Liver (tissue), 9 donors: ENCODE data around the gene ZNF669. TPM values are rescaled to one million over a fixed set of nuclear protein-coding genes. Genes with fewer than 3 reads are reported as not detected.
"Not testable (repeated sequence)": the region's sequence is repeated elsewhere in the genome, so short reads cannot be mapped to it uniquely, and the experiment has no call there.

Experiments used
- DNase-seq: peaks from one replicate; pipeline ENCODE4 v3.0.0-alpha.2; 2017; ENCODE audit warnings: low spot score
- H3K27ac ChIP-seq, 2 donors: one replicate each; pipeline ENCODE4 v1.7.0; 2013; ENCODE audit warnings: inconsistent platforms in 2 of 2, low read length in 2 of 2, control low read depth in 1 of 2, low read depth in 1 of 2, mild to moderate bottlenecking in 1 of 2
- H3K27me3 ChIP-seq, 4 donors: one replicate each; pipeline versions ENCODE4 v1.6.1 to v1.7.0; 2013; ENCODE audit warnings: low read length in 3 of 4, inconsistent platforms in 1 of 4, mild to moderate bottlenecking in 1 of 4, moderate library complexity in 1 of 4; ENCODE audit not compliant: control insufficient read depth in 4 of 4, insufficient read depth in 4 of 4
- H3K36me3 ChIP-seq, 4 donors: one replicate each; pipeline versions ENCODE4 v1.6.1 to v1.7.0; 2013; ENCODE audit warnings: low read length in 3 of 4, mild to moderate bottlenecking in 3 of 4, low read depth in 1 of 4, moderate library complexity in 1 of 4; ENCODE audit not compliant: control insufficient read depth in 4 of 4, insufficient read depth in 3 of 4
- H3K4me1 ChIP-seq, 4 donors: one replicate each; pipeline versions ENCODE4 v1.6.1 to v1.7.0; 2013; ENCODE audit warnings: low read length in 3 of 4, mild to moderate bottlenecking in 3 of 4, moderate library complexity in 1 of 4; ENCODE audit not compliant: control insufficient read depth in 4 of 4, insufficient read depth in 4 of 4
- H3K4me3 ChIP-seq, 3 donors: one replicate each; pipeline versions ENCODE4 v1.6.1 to v1.7.0; 2013; ENCODE audit warnings: low read length in 3 of 3, control low read depth in 1 of 3, low read depth in 1 of 3, mild to moderate bottlenecking in 1 of 3
- H3K9ac ChIP-seq, 2 donors: one replicate each; pipeline ENCODE4 v1.7.0; 2013; ENCODE audit warnings: low read length in 2 of 2, mild to moderate bottlenecking in 2 of 2, moderate library complexity in 2 of 2, control low read depth in 1 of 2, low read depth in 1 of 2
- H3K9me3 ChIP-seq, 4 donors: one replicate each; pipeline versions ENCODE4 v1.6.1 to v1.7.0; 2013; ENCODE audit warnings: low read length in 3 of 4; ENCODE audit not compliant: control insufficient read depth in 4 of 4
- ATF3 ChIP-seq: IDR thresholded peaks from 2 replicates; pipeline ENCODE4 v1.6.1; 2016; ENCODE audit warnings: antibody characterized with exemption
- EGR1 ChIP-seq, 2 donors: IDR thresholded peaks; 2 replicates each; pipeline ENCODE4 v1.6.1; 2016 to 2018; ENCODE audit warnings: antibody characterized with exemption in 2 of 2, low read depth in 2 of 2
- FOXA1 ChIP-seq: IDR thresholded peaks from 2 replicates; pipeline ENCODE4 v1.6.1; 2016; ENCODE audit warnings: antibody characterized with exemption
- FOXA2 ChIP-seq: IDR thresholded peaks from 2 replicates; pipeline ENCODE4 v1.6.1; 2016; ENCODE audit warnings: antibody characterized with exemption
- GABPA ChIP-seq, 2 donors: IDR thresholded peaks in 1 of 2; conservative IDR thresholded peaks in 1 of 2; 2 replicates each; pipeline ENCODE4 v1.6.1; 2016; ENCODE audit warnings: antibody characterized with exemption in 2 of 2, mild to moderate bottlenecking in 1 of 2, moderate library complexity in 1 of 2
- HNF4A ChIP-seq, 2 donors: conservative IDR thresholded peaks; 2 replicates each; pipeline ENCODE4 v1.6.1; 2016; ENCODE audit warnings: antibody characterized with exemption in 2 of 2, mild to moderate bottlenecking in 2 of 2
- HNF4G ChIP-seq: IDR thresholded peaks from 2 replicates; pipeline ENCODE4 v1.6.1; 2016; ENCODE audit warnings: antibody characterized with exemption
- JUND ChIP-seq, 2 donors: IDR thresholded peaks; 2 replicates each; pipeline ENCODE4 v1.6.1; 2016; ENCODE audit warnings: antibody characterized with exemption in 2 of 2
- NR2F2 ChIP-seq: IDR thresholded peaks from 2 replicates; pipeline ENCODE4 v1.6.1; 2016; ENCODE audit warnings: antibody characterized with exemption
- RXRA ChIP-seq, 2 donors: IDR thresholded peaks; 2 replicates each; pipeline ENCODE4 v1.6.1; 2017 to 2018; ENCODE audit warnings: antibody characterized with exemption in 2 of 2, mild to moderate bottlenecking in 1 of 2
- SP1 ChIP-seq: IDR thresholded peaks from 2 replicates; pipeline ENCODE4 v1.6.1; 2018; ENCODE audit warnings: antibody characterized with exemption, mild to moderate bottlenecking
- TAF1 ChIP-seq: conservative IDR thresholded peaks from 2 replicates; pipeline ENCODE4 v1.6.1; 2016; ENCODE audit warnings: antibody characterized with exemption, mild to moderate bottlenecking
- YY1 ChIP-seq: IDR thresholded peaks from 2 replicates; pipeline ENCODE4 v1.6.1; 2016; ENCODE audit warnings: antibody characterized with exemption, mild to moderate bottlenecking
- WGBS: extraction: QIAGEN DNeasy Blood & Tissue Kit; methylation state at CpG from one replicate; pipeline ENCODE4 v1.1.7; 2013; 5-methylcytosine and 5-hydroxymethylcytosine counted together
- polyA plus RNA-seq, 2 donors: library from polyadenylated mRNA; stranded (reverse) in 1 of 2; unstranded in 1 of 2; fragments of 200-250 nt in 1 of 2; fragments of >200 nt in 1 of 2; fragmentation: Nextera tagmentation in 1 of 2; extraction: Ambion mirVana in 1 of 2; gene quantifications; one replicate each; pipeline versions ENCODE4 v1.2.1 to v1.2.3, GENCODE V29; 2013 to 2015
- total RNA-seq, 2 donors: library from RNA; depleted of rRNA; stranded (reverse); fragments of >200 nt; gene quantifications; one replicate each; pipeline ENCODE4 v1.2.3, GENCODE V29; 2014
- TF ChIP-seq, protein P1 (sequence below): IDR thresholded peaks from 2 replicates; pipeline ENCODE4 v1.6.1; 2016; ENCODE audit warnings: antibody characterized with exemption
- TF ChIP-seq, protein P2 (sequence below): IDR thresholded peaks from 2 replicates; pipeline ENCODE4 v1.6.1; 2016; ENCODE audit warnings: antibody characterized with exemption, mild to moderate bottlenecking
- TF ChIP-seq, protein P3 (sequence below): fragments of 150-350 bp; IDR thresholded peaks from 2 replicates; pipeline ENCODE4 v1.5.1; 2017; ENCODE audit warnings: improper control_type of control experiment, low read depth, low read length; ENCODE audit not compliant: missing input control
- TF ChIP-seq, protein P4 (sequence below): IDR thresholded peaks from 2 replicates; pipeline ENCODE4 v1.6.1; 2016; ENCODE audit warnings: antibody characterized with exemption
- donor health status: healthy.
- donor health status: healthy.
- donor health status: healthy.
- donor health status: healthy.
- donor health status: healthy.

ZNF669 gene
- total and polyA plus RNA-seq, 4 donors: 1.2 to 4.2 (median 2.2) TPM

GRCh38 chr1:247147781-247148180, 43.6 kb upstream of the ZNF669 start:
- no peak overlapping the region for H3K27ac ChIP-seq
- WGBS: 98% methylated on average over 2 of the region's 2 CpGs
- no peaks in the 10 kb centered on the region for H3K27me3 ChIP-seq
- TF ChIP-seq HNF4A (conservative IDR thresholded peaks at IDR 0.05) (no peak), EGR1 (IDR thresholded peaks at IDR 0.05; ENCODE audit: low read depth in 2 of 2) (no peak), FOXA2 (no peak), HNF4G (no peak), SP1 (no peak), RXRA (IDR thresholded peaks at IDR 0.05) (no peak), JUND (IDR thresholded peaks at IDR 0.05) (no peak), YY1 (no peak), NR2F2 (no peak), ATF3 (no peak), TAF1 (no peak), FOXA1 (no peak), GABPA (IDR thresholded peaks at IDR 0.05 in 1 of 2, conservative IDR thresholded peaks at IDR 0.05 in 1 of 2) (no peak)
- TF ChIP-seq, protein P1, sequence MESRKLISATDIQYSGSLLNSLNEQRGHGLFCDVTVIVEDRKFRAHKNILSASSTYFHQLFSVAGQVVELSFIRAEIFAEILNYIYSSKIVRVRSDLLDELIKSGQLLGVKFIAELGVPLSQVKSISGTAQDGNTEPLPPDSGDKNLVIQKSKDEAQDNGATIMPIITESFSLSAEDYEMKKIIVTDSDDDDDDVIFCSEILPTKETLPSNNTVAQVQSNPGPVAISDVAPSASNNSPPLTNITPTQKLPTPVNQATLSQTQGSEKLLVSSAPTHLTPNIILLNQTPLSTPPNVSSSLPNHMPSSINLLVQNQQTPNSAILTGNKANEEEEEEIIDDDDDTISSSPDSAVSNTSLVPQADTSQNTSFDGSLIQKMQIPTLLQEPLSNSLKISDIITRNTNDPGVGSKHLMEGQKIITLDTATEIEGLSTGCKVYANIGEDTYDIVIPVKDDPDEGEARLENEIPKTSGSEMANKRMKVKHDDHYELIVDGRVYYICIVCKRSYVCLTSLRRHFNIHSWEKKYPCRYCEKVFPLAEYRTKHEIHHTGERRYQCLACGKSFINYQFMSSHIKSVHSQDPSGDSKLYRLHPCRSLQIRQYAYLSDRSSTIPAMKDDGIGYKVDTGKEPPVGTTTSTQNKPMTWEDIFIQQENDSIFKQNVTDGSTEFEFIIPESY: no peak
- TF ChIP-seq, protein P2, sequence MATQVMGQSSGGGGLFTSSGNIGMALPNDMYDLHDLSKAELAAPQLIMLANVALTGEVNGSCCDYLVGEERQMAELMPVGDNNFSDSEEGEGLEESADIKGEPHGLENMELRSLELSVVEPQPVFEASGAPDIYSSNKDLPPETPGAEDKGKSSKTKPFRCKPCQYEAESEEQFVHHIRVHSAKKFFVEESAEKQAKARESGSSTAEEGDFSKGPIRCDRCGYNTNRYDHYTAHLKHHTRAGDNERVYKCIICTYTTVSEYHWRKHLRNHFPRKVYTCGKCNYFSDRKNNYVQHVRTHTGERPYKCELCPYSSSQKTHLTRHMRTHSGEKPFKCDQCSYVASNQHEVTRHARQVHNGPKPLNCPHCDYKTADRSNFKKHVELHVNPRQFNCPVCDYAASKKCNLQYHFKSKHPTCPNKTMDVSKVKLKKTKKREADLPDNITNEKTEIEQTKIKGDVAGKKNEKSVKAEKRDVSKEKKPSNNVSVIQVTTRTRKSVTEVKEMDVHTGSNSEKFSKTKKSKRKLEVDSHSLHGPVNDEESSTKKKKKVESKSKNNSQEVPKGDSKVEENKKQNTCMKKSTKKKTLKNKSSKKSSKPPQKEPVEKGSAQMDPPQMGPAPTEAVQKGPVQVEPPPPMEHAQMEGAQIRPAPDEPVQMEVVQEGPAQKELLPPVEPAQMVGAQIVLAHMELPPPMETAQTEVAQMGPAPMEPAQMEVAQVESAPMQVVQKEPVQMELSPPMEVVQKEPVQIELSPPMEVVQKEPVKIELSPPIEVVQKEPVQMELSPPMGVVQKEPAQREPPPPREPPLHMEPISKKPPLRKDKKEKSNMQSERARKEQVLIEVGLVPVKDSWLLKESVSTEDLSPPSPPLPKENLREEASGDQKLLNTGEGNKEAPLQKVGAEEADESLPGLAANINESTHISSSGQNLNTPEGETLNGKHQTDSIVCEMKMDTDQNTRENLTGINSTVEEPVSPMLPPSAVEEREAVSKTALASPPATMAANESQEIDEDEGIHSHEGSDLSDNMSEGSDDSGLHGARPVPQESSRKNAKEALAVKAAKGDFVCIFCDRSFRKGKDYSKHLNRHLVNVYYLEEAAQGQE: no peak
- TF ChIP-seq, protein P3, sequence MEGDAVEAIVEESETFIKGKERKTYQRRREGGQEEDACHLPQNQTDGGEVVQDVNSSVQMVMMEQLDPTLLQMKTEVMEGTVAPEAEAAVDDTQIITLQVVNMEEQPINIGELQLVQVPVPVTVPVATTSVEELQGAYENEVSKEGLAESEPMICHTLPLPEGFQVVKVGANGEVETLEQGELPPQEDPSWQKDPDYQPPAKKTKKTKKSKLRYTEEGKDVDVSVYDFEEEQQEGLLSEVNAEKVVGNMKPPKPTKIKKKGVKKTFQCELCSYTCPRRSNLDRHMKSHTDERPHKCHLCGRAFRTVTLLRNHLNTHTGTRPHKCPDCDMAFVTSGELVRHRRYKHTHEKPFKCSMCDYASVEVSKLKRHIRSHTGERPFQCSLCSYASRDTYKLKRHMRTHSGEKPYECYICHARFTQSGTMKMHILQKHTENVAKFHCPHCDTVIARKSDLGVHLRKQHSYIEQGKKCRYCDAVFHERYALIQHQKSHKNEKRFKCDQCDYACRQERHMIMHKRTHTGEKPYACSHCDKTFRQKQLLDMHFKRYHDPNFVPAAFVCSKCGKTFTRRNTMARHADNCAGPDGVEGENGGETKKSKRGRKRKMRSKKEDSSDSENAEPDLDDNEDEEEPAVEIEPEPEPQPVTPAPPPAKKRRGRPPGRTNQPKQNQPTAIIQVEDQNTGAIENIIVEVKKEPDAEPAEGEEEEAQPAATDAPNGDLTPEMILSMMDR: no peak
- TF ChIP-seq, protein P4, sequence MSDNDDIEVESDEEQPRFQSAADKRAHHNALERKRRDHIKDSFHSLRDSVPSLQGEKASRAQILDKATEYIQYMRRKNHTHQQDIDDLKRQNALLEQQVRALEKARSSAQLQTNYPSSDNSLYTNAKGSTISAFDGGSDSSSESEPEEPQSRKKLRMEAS: no peak
- H3K36me3 ChIP-seq: peaks cover 0 to 14% (median 3%) of the 10 kb centered on the region in 4 donors
- no peaks in the 10 kb centered on the region for H3K4me1 ChIP-seq
- peak overlapping the region in 2 of 3 donors; percentile 49 to 54 for H3K4me3 ChIP-seq
- DNase-seq: no peak
- H3K9me3 ChIP-seq: peaks cover 30 to 49% (median 46%) of the 10 kb centered on the region in 4 donors
- H3K9ac ChIP-seq: no peak overlapping the region

DNA sequence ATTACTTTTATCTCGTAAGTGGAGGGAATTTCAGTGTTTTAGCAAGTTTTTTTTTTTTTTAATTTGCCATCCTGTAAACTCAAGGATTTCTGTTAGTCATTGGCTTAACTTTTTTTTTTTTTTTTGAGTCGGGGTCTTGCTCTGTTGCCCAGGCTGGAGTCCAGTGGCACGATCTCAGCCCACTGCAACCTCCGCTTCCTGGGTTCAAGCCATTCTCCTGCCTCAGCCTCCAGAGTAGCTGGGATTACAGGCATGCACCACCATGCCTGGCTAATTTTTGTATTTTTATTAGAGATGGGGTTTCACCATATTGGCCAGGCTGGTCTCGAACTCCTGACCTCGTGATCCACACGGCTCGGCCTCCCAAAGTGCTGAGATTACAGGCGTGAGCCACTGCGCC, 43.0 kb upstream of the ZNF669 start:
- WGBS: 97% methylated on average over 10 of the region's 10 CpGs
- Histone ChIP-seq H3K36me3 (peaks cover 0 to 14% (median 1%) of the 10 kb centered on the region in 4 donors), H3K9me3 (peaks cover 30 to 53% (median 47%) of the 10 kb centered on the region in 4 donors), H3K4me3 (peak overlapping the region in 2 of 3 donors; percentile 36 to 54)
- not testable (repeated sequence) for H3K9ac ChIP-seq, H3K27ac ChIP-seq, DNase-seq, H3K27me3 ChIP-seq, H3K4me1 ChIP-seq
